Colonic mucosa (tissue), 4 donors: Measurements from ENCODE around the gene PRPS1L1. TPM values are rescaled to one million over a fixed set of nuclear protein-coding genes. Genes with fewer than 3 reads are reported as not detected.

Experiments used
- DNase-seq: peaks from one replicate; pipeline ENCODE4 v3.0.0-alpha.2; 2020
- H3K27ac ChIP-seq: fragments of 200-600 bp; one replicate; pipeline ENCODE4 v1.8.0; 2021
- H3K27me3 ChIP-seq: fragments of 200-600 bp; one replicate; pipeline ENCODE4 v1.8.0; 2021
- H3K36me3 ChIP-seq: fragments of 200-600 bp; one replicate; pipeline ENCODE4 v1.8.0; 2021
- H3K4me1 ChIP-seq: fragments of 200-600 bp; one replicate; pipeline ENCODE4 v1.8.0; 2021; ENCODE audit warnings: mild to moderate bottlenecking
- H3K4me3 ChIP-seq: fragments of 200-600 bp; one replicate; pipeline ENCODE4 v1.8.0; 2021
- H3K9ac ChIP-seq, 2 donors: one replicate each; pipeline ENCODE4 v1.7.0; 2013; ENCODE audit warnings: control low read depth in 2 of 2, low read depth in 2 of 2, low read length in 2 of 2
- H3K9me3 ChIP-seq: fragments of 200-600 bp; one replicate; pipeline ENCODE4 v1.8.0; 2021
- CTCF ChIP-seq: fragments of 200-600 bp; IDR thresholded peaks from one replicate; pipeline ENCODE4 v1.8.0; 2022; ENCODE audit warnings: antibody characterized with exemption, mild to moderate bottlenecking
- intact Hi-C: fragments of 100-400 bp; cut with DNase I; formaldehyde crosslinking; loops from one replicate; pipeline ENCODE4 v1.14.1; 2022
- total RNA-seq, 2 donors: library from RNA; stranded (reverse); fragmentation: NEBNext Ultra II Directional in 1 of 2; extraction: Animal tissue kit (Norgen Biotek cat#: 25700) in 1 of 2; gene quantifications; one replicate each; pipeline ENCODE4 v1.2.1, GENCODE V29; 2021
- donor health status: healthy.
- donor health status: DM: no; HTN: no; CAD: no.
- donor health status: DM: no; HTN: no; CAD: no.

Gene PRPS1L1
- total RNA-seq, 2 donors from 2014 or later: not detected

GRCh38 chr7:17996040-17996439 lies 31.6 kb downstream of the PRPS1L1 start:
- H3K36me3 ChIP-seq: no peaks in the 10 kb centered on the region
- DNase-seq: no peak
- H3K9ac ChIP-seq: no peak overlapping the region
- no peak overlapping the region for H3K4me3 ChIP-seq
- H3K4me1 ChIP-seq: no peaks in the 10 kb centered on the region
- intact Hi-C loops: no loop called here
- H3K27me3 ChIP-seq: no peaks in the 10 kb centered on the region
- H3K9me3 ChIP-seq: no peaks in the 10 kb centered on the region
- no peak for TF ChIP-seq CTCF
- H3K27ac ChIP-seq: no peak overlapping the region

- Histone ChIP-seq H3K4me1 (no peaks in the 10 kb centered on the region), H3K9ac (no peak overlapping the region), H3K4me3 (no peak overlapping the region), H3K9me3 (no peaks in the 10 kb centered on the region), H3K27me3 (no peaks in the 10 kb centered on the region), H3K27ac (no peak overlapping the region), H3K36me3 (no peaks in the 10 kb centered on the region)
- DNase-seq: no peak
- intact Hi-C loops: loop anchor here (5.0 kb wide), 1 partner anchor 222 kb away; no protein-coding TSS in a partner anchor
- TF ChIP-seq CTCF: no peak
Observed at GRCh38 chr7:17994079-17994850, 33.4 kb downstream of the PRPS1L1 start.

- DNase-seq: peak; percentile 53
- intact Hi-C loops: loop anchor here (5.0 kb wide), 1 partner anchor 220 kb away; no protein-coding TSS in a partner anchor
- no peaks in the 10 kb centered on the region for H3K27me3 ChIP-seq
- peak; percentile 21 for TF ChIP-seq CTCF
- peaks cover 2% of the 10 kb centered on the region for H3K4me1 ChIP-seq
- H3K36me3 ChIP-seq: no peaks in the 10 kb centered on the region
- H3K27ac ChIP-seq: no peak overlapping the region
- H3K9ac ChIP-seq: no peak overlapping the region
- H3K9me3 ChIP-seq: no peaks in the 10 kb centered on the region
- H3K4me3 ChIP-seq: no peak overlapping the region
Observed at GRCh38 chr7:17991866-17992648, 35.6 kb downstream of the PRPS1L1 start.

- Histone ChIP-seq H3K9ac (no peak overlapping the region), H3K4me1 (peaks cover 13% of the 10 kb centered on the region), H3K27ac (no peak overlapping the region), H3K27me3 (no peaks in the 10 kb centered on the region), H3K36me3 (no peaks in the 10 kb centered on the region), H3K4me3 (no peak overlapping the region), H3K9me3 (no peaks in the 10 kb centered on the region)
- TF ChIP-seq CTCF: no peak
- no peak for DNase-seq
- intact Hi-C loops: loop anchor here (5.0 kb wide), 1 partner anchor 218 kb away; no protein-coding TSS in a partner anchor
Observed at GRCh38 chr7:17990761-17991160, 36.9 kb downstream of the PRPS1L1 start.

- Histone ChIP-seq H3K9ac (no peak overlapping the region), H3K27ac (no peak overlapping the region)
- peak; percentile 60 for DNase-seq
Observed at GRCh38 chr7:17989546-17989945, 38.1 kb downstream of the PRPS1L1 start.

More at GRCh38 chr7:17989546-17989945, 38.1 kb downstream of the PRPS1L1 start:
- no peaks in the 10 kb centered on the region for H3K36me3 ChIP-seq
- no peaks in the 10 kb centered on the region for H3K27me3 ChIP-seq
- H3K4me3 ChIP-seq: no peak overlapping the region
- TF ChIP-seq CTCF: no peak
- intact Hi-C loops: no loop called here
- no peaks in the 10 kb centered on the region for H3K9me3 ChIP-seq
- H3K4me1 ChIP-seq: peaks cover 13% of the 10 kb centered on the region
